Thymus (tissue), 11 donors: ENCODE results near the gene TUBA4B. TPM values are rescaled to one million over a fixed set of nuclear protein-coding genes. Genes with fewer than 3 reads are reported as not detected.
"Not testable (repeated sequence)": the region's sequence is repeated elsewhere in the genome, so short reads cannot be mapped to it uniquely, and the experiment has no call there.

Experiments
- DNase-seq, 9 donors: peaks; one replicate each; pipeline ENCODE4 v3.0.0-alpha.2; 2013; ENCODE audit warnings: low spot score in 9 of 9, low read depth in 6 of 9, missing footprints in 1 of 9
- H3K27ac ChIP-seq, 2 donors: one replicate each; pipeline ENCODE4 v1.5.1; 2013; ENCODE audit warnings: control low read depth in 1 of 2, low read depth in 1 of 2, low read length in 1 of 2, mild to moderate bottlenecking in 1 of 2, moderate library complexity in 1 of 2
- H3K27me3 ChIP-seq, 2 donors: one replicate each; pipeline ENCODE4 v1.5.1; 2013; ENCODE audit warnings: low read length in 1 of 2; ENCODE audit not compliant: control insufficient read depth in 2 of 2, insufficient read depth in 1 of 2
- H3K36me3 ChIP-seq, 2 donors: one replicate each; pipeline ENCODE4 v1.5.1; 2013; ENCODE audit warnings: low read length in 1 of 2, mild to moderate bottlenecking in 1 of 2, moderate library complexity in 1 of 2; ENCODE audit not compliant: control insufficient read depth in 2 of 2, insufficient read depth in 2 of 2
- H3K4me1 ChIP-seq, 2 donors: one replicate each; pipeline ENCODE4 v1.5.1; 2013; ENCODE audit warnings: low read length in 2 of 2; ENCODE audit not compliant: control insufficient read depth in 2 of 2, insufficient read depth in 2 of 2
- H3K4me3 ChIP-seq, 2 donors: one replicate each; pipeline ENCODE4 v1.5.1; 2013; ENCODE audit warnings: low read length in 2 of 2, control low read depth in 1 of 2, mild to moderate bottlenecking in 1 of 2
- H3K9me3 ChIP-seq, 2 donors: one replicate each; pipeline ENCODE4 v1.5.1; 2013; ENCODE audit warnings: low read length in 1 of 2, mild to moderate bottlenecking in 1 of 2; ENCODE audit not compliant: control insufficient read depth in 2 of 2, insufficient read depth in 1 of 2
- WGBS: extraction: QIAGEN DNeasy Blood & Tissue Kit; methylation state at CpG from one replicate; pipeline ENCODE4 v1.1.7; 2013; 5-methylcytosine and 5-hydroxymethylcytosine counted together
- polyA plus RNA-seq: library from polyadenylated mRNA; stranded (reverse); fragments of 200-250 nt; gene quantifications from one replicate; pipeline ENCODE4 v1.2.3, GENCODE V29; 2013
- total RNA-seq: library from RNA; stranded (reverse); fragments of 120-200 nt; gene quantifications from one replicate; pipeline ENCODE4 v1.2.4, GENCODE V29; 2013
- donor health status: healthy.

Gene TUBA4B
- total and polyA plus RNA-seq, 2 donors: 0.05 to 0.23 TPM

GRCh38 chr2:219251656-219252055 is 1.4 kb upstream of the TUBA4B start:
- 92% methylated on average over 6 of the region's 6 CpGs for whole genome bisulfite sequencing
- Histone ChIP-seq H3K27ac (no peak overlapping the region), H3K4me1 (peaks cover 32 to 80% of the 10 kb centered on the region in 2 donors)

DNA sequence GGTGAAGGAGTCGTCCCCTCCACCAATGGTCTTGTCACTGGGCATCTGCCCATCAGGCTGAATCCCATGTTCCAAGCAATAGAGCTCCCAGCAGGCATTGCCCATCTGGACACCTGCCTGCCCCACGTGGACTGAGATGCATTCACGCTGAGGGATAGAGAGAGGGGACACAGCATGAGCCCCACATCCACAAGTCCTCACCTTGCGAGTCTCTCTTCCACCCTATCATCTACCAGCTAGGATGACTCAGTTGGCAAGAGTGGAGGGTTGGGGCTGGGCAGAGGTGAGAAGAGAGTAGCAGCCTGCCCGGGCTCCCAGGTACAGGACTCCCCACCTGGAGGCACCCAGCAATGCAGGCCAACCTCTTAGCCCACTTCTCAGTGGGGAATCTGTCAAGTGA is 959 bp upstream of the TUBA4B start:
- 94% methylated on average over 5 of the region's 5 CpGs for WGBS
- peak overlapping the region; percentile 60 to 74 for H3K4me3 ChIP-seq
- DNase-seq: no peak
- peaks cover 0 to 5% of the 10 kb centered on the region in 2 donors for H3K9me3 ChIP-seq
- H3K36me3 ChIP-seq: peaks cover 21 to 22% of the 10 kb centered on the region in 2 donors
- H3K27me3 ChIP-seq: peaks cover 40 to 59% of the 10 kb centered on the region in 2 donors
- peak overlapping the region in 1 of 2 donors; percentile 36 for H3K27ac ChIP-seq
- peaks cover 29 to 76% of the 10 kb centered on the region in 2 donors for H3K4me1 ChIP-seq

More at GRCh38 chr2:219251656-219252055, 1.4 kb upstream of the TUBA4B start:
- peak overlapping the region in 1 of 2 donors; percentile 74 for H3K4me3 ChIP-seq
- peaks cover 22 to 23% of the 10 kb centered on the region in 2 donors for H3K36me3 ChIP-seq
- peaks cover 0 to 5% of the 10 kb centered on the region in 2 donors for H3K9me3 ChIP-seq
- no peak for DNase-seq
- peaks cover 38 to 56% of the 10 kb centered on the region in 2 donors for H3K27me3 ChIP-seq

- peak in 1 of 9 donors; percentile 32 for DNase-seq
- Histone ChIP-seq H3K9me3 (peaks cover 0 to 5% of the 10 kb centered on the region in 2 donors), H3K27me3 (peaks cover 40 to 61% of the 10 kb centered on the region in 2 donors), H3K36me3 (peaks cover 21 to 22% of the 10 kb centered on the region in 2 donors), H3K27ac (peak overlapping the region in 1 of 2 donors; percentile 86), H3K4me1 (peaks cover 24 to 71% of the 10 kb centered on the region in 2 donors), H3K4me3 (peak overlapping the region; percentile 60 to 74)
- WGBS: 11% methylated on average over 9 of the region's 9 CpGs
Measured at GRCh38 chr2:219252570-219252899, 508 bp upstream of the TUBA4B start.

DNA sequence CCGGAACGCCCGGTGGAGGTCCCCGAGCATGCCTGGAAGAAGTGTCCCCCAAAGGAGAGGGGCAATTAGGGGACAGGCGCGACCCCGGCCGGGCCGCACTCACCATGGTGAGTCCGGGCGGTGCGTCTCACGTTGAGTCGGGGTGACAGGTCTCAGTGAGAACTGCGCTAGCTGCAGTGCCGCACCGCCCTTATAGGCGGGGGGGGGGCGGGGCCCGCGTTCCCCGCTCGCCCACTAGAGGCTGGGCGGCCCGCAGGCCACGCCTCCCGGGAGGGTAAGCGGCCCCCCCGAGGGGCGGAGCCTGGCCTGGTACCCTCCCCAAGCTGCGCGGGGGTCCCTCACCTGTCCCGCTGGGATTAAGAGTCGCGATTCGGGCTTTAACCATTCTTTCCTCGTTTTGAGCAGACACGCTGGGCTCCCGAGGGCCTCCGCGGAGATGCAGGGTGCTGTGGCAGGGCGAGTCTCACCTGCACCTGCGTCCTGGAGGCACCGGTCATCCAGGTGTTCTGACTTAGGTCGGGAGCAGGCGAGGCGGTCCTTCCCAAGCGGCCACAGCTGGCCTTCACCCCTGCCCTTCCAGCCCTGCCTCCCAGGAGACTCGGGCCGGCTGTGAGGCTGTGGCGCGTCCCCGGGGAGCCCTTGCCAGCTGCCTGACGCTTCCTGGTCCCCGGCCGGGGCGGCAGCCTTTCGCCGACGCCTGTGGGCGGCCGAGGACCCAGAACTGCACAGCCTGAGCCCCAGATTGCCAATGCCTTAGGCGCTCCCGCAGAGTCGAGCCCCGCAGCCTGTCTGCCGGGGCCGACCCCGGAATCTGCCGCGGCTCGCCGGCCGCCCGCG is 928 bp downstream of the TUBA4B start, which contains the start of gene TUBA4A:
Gene TUBA4A, minus strand, starts transcription at position 166 of the 837 bp plus-strand sequence. Its CDS starts 60 bp downstream, at position 106.
- peak within 1 kb of the TSS; percentile 12 to 86 for H3K27ac ChIP-seq
- peak within 1 kb of the TSS; percentile 60 to 74 for H3K4me3 ChIP-seq
- peaks cover 10 to 17% of the 10 kb centered on the region in 2 donors for H3K36me3 ChIP-seq
- peaks cover 40 to 69% of the 10 kb centered on the region in 2 donors for H3K27me3 ChIP-seq
- under 1% methylated on average over 76 of the region's 76 CpGs for WGBS
- peaks cover 0 to 5% of the 10 kb centered on the region in 2 donors for H3K9me3 ChIP-seq
- H3K4me1 ChIP-seq: peaks cover 16 to 57% of the 10 kb centered on the region in 2 donors
- DNase-seq: peak in 8 of 9 donors; percentile 66 to 92 (median 83)

GRCh38 chr2:219254590-219255201 is 1.7 kb downstream of the TUBA4B start:
- peaks cover 0 to 5% of the 10 kb centered on the region in 2 donors for H3K9me3 ChIP-seq
- peak in 2 of 9 donors; percentile 29 to 63 for DNase-seq
- peak overlapping the region; percentile 12 to 86 for H3K27ac ChIP-seq
- WGBS: 6% methylated on average over 12 of the region's 12 CpGs
- peaks cover 9 to 49% of the 10 kb centered on the region in 2 donors for H3K4me1 ChIP-seq
- H3K4me3 ChIP-seq: peak overlapping the region; percentile 60 to 74
- peaks cover 6 to 17% of the 10 kb centered on the region in 2 donors for H3K36me3 ChIP-seq
- H3K27me3 ChIP-seq: peaks cover 40 to 72% of the 10 kb centered on the region in 2 donors

GRCh38 chr2:219258942-219259341 is 5.9 kb downstream of the TUBA4B start:
- H3K27me3 ChIP-seq: peaks cover 19 to 46% of the 10 kb centered on the region in 2 donors
- not testable (repeated sequence) for H3K9me3 ChIP-seq, H3K36me3 ChIP-seq, DNase-seq, H3K27ac ChIP-seq, H3K4me3 ChIP-seq
- H3K4me1 ChIP-seq: peaks cover 10 to 18% of the 10 kb centered on the region in 2 donors
- WGBS: 96% methylated on average over 10 of the region's 10 CpGs

DNA sequence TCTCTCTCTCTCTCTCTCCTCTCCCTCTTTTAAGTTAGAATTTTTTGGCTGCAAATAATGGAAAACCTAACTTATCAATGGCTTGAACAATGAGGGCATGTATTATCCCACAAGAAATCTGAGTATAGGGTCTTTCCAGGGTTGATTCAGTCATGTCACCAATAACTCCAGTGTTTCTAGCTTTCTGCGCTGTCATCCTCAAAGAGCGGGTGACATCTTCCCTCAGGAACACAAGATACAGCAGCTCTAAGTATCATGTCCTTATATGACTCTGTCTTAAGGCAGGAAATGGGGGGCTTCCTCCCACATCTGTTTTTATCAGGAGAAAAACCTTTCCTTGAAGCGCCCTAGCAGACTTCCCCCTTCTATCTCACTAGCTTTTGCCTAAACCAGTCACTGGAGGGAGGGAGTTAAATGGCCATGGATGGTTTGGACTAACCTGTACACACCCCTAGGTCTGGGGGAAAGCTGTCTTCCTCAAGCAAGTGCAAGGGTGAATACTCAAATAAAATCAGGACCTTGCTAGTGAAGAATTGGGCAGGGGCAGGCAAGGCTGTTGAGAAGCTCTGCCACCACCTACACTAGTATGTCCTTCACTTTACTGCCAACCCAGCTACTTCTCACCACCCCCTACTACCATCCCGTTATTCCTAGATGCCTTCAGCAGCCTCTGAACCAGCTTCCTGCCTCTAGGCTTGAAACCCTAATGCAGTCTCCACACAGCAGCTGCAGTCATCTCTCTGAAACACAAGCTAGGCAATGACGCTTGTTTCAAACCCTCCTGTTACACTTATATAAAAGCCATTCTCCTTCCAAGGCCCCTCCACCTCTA is 8.2 kb downstream of the TUBA4B start:
- 46% methylated on average over 5 of the region's 5 CpGs for WGBS
- no peak for DNase-seq
- H3K4me1 ChIP-seq: peaks cover 6% of the 10 kb centered on the region in 2 donors
- peaks cover 6 to 23% of the 10 kb centered on the region in 2 donors for H3K27me3 ChIP-seq
- H3K9me3 ChIP-seq: no peaks in the 10 kb centered on the region
- no peaks in the 10 kb centered on the region for H3K36me3 ChIP-seq
- no peak overlapping the region for H3K27ac ChIP-seq
- no peak overlapping the region for H3K4me3 ChIP-seq

DNA sequence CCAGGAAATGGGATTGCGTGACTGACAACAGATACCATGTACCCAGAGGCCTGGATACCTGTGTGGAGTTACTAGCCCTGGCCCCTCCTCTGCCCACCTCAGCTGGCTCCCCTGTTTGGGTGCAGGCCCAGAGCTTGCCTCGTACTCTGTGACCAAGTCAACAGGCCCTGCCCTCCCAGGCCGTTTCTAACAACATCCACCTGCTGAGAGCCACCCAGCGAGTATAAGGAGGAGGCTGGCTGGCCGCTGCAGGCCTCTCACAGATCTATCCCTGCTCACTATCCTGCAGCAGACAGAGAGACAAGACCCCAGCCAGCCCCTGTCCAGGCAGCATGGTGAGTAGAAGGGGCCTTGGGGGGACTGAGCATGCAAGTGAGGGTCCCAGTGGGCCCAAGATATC is 13.2 kb downstream of the TUBA4B start:
- no peak for DNase-seq
- Histone ChIP-seq H3K36me3 (no peaks in the 10 kb centered on the region), H3K27ac (no peak overlapping the region), H3K4me3 (no peak overlapping the region), H3K4me1 (peaks cover 3% of the 10 kb centered on the region in 2 donors), H3K27me3 (peaks cover 0 to 7% of the 10 kb centered on the region in 2 donors), H3K9me3 (no peaks in the 10 kb centered on the region)
- WGBS: 94% methylated on average over 5 of the region's 5 CpGs
